ENCODE data around the gene CAMK1D.
"Not testable (repeated sequence)": the region's sequence is repeated elsewhere in the genome, so short reads cannot be mapped to it uniquely, and the experiment has no call there.

CAMK1D gene

GRCh38 chr10:12327476-12327875, 21.9 kb upstream of the CAMK1D start:
- Histone ChIP-seq H3K27ac (no peak overlapping the region), H3K4me3 (ENCODE audit: low read depth, low read length) (no peak overlapping the region), H3K27me3 (ENCODE audit: insufficient read depth, low read depth, severe bottlenecking) (no peaks in the 10 kb centered on the region), H3K36me3 (no peaks in the 10 kb centered on the region), H3K9me3 (ENCODE audit: severe bottlenecking) (no peaks in the 10 kb centered on the region)
- no peak for DNase-seq
- no peak for TF ChIP-seq CTCF (IDR thresholded peaks at IDR 0.05; ENCODE audit: low read depth, low read length)

- not testable (repeated sequence) for H3K27me3 ChIP-seq (ENCODE audit: insufficient read depth, low read depth, severe bottlenecking); H3K4me3 ChIP-seq (ENCODE audit: low read depth, low read length); H3K27ac ChIP-seq; DNase-seq; H3K36me3 ChIP-seq; H3K9me3 ChIP-seq (ENCODE audit: severe bottlenecking)
These were observed 21.0 kb upstream of the CAMK1D start for GRCh38 chr10:12328312-12328711.

GRCh38 chr10:12332572-12333379, 16.6 kb upstream of the CAMK1D start:
- TF ChIP-seq CTCF (IDR thresholded peaks at IDR 0.05; ENCODE audit: low read depth, low read length), result no peak
- Histone ChIP-seq H3K4me3 (ENCODE audit: low read depth, low read length) (no peak overlapping the region), H3K36me3 (no peaks in the 10 kb centered on the region), H3K9me3 (ENCODE audit: severe bottlenecking) (no peaks in the 10 kb centered on the region), H3K27ac (no peak overlapping the region), H3K27me3 (ENCODE audit: insufficient read depth, low read depth, severe bottlenecking) (no peaks in the 10 kb centered on the region)
- no peak for DNase-seq

GRCh38 chr10:12333380-12334185, 15.8 kb upstream of the CAMK1D start:
- H3K27me3 ChIP-seq (ENCODE audit: insufficient read depth, low read depth, severe bottlenecking), result no peaks in the 10 kb centered on the region
- no peak overlapping the region for H3K4me3 ChIP-seq (ENCODE audit: low read depth, low read length)
- H3K36me3 ChIP-seq, result no peaks in the 10 kb centered on the region
- no peaks in the 10 kb centered on the region for H3K9me3 ChIP-seq (ENCODE audit: severe bottlenecking)
- no peak for TF ChIP-seq CTCF (IDR thresholded peaks at IDR 0.05; ENCODE audit: low read depth, low read length)
- no peak overlapping the region for H3K27ac ChIP-seq
- DNase-seq, result no peak

- no peaks in the 10 kb centered on the region for H3K9me3 ChIP-seq (ENCODE audit: severe bottlenecking)
- no peaks in the 10 kb centered on the region for H3K27me3 ChIP-seq (ENCODE audit: insufficient read depth, low read depth, severe bottlenecking)
- no peak overlapping the region for H3K27ac ChIP-seq
- no peak for TF ChIP-seq CTCF (IDR thresholded peaks at IDR 0.05; ENCODE audit: low read depth, low read length)
- no peak for DNase-seq
- H3K36me3 ChIP-seq, result no peaks in the 10 kb centered on the region
- H3K4me3 ChIP-seq (ENCODE audit: low read depth, low read length), result no peak overlapping the region
These were observed 15.2 kb upstream of the CAMK1D start for GRCh38 chr10:12334186-12334530.

- not testable (repeated sequence) for H3K27me3 ChIP-seq (ENCODE audit: insufficient read depth, low read depth, severe bottlenecking); H3K4me3 ChIP-seq (ENCODE audit: low read depth, low read length); DNase-seq; H3K27ac ChIP-seq; H3K9me3 ChIP-seq (ENCODE audit: severe bottlenecking); H3K36me3 ChIP-seq
These were observed 14.2 kb upstream of the CAMK1D start for GRCh38 chr10:12335169-12335568.

All from WERI-Rb-1 (cell line).